ENCODE data around the gene PSMD5.

DNA sequence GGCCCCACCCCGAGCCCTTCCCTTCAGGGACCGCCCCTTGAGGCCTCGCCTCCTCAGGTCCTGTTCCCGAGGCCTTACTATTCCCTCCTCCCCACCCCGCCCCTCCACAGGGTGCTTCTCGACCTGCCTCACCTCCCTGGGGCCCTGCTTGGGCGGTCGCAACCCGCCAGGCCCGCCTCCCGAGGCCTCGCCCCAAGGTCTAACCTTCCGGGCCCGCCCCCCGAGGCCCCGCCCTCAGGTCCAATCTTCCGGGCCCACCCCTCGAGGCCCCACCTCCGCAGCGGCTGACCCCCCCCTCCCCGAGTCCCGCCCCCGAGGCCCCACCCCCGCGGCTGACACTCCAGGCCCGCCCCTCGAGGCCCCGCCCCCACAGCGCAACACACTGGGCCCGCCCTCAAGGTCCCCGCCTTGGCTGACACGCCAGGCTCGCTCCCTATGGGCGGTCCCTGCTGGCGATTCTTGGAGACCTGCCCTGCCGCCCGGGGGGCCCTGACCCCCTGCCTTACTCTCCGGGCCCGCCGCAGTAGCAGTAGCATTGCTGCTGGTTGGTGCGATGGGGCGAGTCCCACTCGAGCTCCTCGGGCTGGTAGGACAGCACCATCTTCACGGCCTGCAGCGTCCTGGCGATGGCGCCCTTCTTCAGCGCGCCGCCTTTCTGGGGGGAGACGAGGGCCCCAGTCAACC, 26.1 kb upstream of the PSMD5 start:
- TF ChIP-seq, protein P1, sequence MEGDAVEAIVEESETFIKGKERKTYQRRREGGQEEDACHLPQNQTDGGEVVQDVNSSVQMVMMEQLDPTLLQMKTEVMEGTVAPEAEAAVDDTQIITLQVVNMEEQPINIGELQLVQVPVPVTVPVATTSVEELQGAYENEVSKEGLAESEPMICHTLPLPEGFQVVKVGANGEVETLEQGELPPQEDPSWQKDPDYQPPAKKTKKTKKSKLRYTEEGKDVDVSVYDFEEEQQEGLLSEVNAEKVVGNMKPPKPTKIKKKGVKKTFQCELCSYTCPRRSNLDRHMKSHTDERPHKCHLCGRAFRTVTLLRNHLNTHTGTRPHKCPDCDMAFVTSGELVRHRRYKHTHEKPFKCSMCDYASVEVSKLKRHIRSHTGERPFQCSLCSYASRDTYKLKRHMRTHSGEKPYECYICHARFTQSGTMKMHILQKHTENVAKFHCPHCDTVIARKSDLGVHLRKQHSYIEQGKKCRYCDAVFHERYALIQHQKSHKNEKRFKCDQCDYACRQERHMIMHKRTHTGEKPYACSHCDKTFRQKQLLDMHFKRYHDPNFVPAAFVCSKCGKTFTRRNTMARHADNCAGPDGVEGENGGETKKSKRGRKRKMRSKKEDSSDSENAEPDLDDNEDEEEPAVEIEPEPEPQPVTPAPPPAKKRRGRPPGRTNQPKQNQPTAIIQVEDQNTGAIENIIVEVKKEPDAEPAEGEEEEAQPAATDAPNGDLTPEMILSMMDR (conservative IDR thresholded peaks at IDR 0.05; ENCODE audit: low read length): no peak
- TF ChIP-seq EZH2phosphoT487 (IDR thresholded peaks at IDR 0.05; ENCODE audit: borderline replicate concordance): no peak
